ENCODE data around the gene RARB.

The RARB gene

DNA sequence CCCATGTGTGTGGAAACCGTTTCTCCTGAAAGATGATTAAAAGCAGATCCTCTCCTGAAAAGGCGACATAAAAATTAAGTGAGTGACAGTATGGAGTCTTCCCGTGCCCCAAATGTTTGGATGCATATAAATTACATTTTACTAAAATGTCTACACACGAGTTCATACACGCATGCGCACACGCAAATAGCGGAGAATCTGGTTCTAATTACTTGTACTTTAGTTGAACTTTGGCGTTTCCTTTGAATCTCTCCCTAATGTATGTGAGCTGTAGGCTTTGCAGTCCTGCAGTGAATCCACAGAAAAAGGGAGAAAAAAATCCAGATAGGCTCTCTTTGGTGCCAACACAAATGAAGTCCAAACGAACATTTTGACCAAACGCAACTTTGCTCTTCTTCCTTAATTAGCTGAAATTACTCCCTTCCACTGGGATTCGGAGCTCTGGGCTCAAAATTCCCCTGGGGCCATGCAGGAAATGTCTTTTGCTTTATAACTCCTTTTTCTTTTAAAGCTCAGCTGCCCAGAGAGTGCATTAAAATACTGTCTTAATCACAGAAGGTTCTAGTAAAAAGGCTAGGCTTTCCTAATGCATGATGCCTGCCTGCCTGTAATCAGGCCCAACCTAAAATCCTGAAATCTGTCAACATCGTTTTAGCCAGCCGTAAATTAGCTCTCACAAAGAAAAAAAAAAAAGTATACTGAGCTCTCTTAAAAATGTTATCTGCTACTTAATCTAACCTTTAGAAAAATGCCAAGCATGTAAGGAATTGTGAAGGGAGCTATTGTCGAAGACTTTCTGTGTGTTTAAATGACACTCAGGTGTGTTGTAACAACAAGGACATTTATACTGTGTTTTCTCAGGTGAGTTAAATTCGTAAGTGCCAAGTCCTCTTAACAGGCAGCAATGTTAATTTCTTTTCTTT lies 26.2 kb downstream of the RARB start:
- Histone ChIP-seq H3K27ac (ENCODE audit: low read depth, low read length) (no peak overlapping the region), H3K9ac (ENCODE audit: low read length in 5 of 5) (peak overlapping the region in 2 of 5 donors; percentile 37 to 69), H3K27me3 (ENCODE audit: control insufficient read depth in 5 of 5, insufficient read depth in 4 of 5, low read length in 5 of 5) (no peaks in the 10 kb centered on the region), H3K4me3 (ENCODE audit: low read depth in 1 of 5, low read length in 5 of 5) (peak overlapping the region; percentile 35 to 58 (median 48)), H3K36me3 (ENCODE audit: control insufficient read depth in 5 of 5, insufficient read depth in 5 of 5, low read length in 5 of 5) (no peaks in the 10 kb centered on the region), H3K9me3 (ENCODE audit: control insufficient read depth in 5 of 5, low read length in 5 of 5) (no peaks in the 10 kb centered on the region), H3K4me1 (ENCODE audit: control insufficient read depth in 5 of 5, insufficient read depth in 5 of 5, low read length in 5 of 5) (peaks cover 2 to 30% (median 29%) of the 10 kb centered on the region in 5 donors)

DNA sequence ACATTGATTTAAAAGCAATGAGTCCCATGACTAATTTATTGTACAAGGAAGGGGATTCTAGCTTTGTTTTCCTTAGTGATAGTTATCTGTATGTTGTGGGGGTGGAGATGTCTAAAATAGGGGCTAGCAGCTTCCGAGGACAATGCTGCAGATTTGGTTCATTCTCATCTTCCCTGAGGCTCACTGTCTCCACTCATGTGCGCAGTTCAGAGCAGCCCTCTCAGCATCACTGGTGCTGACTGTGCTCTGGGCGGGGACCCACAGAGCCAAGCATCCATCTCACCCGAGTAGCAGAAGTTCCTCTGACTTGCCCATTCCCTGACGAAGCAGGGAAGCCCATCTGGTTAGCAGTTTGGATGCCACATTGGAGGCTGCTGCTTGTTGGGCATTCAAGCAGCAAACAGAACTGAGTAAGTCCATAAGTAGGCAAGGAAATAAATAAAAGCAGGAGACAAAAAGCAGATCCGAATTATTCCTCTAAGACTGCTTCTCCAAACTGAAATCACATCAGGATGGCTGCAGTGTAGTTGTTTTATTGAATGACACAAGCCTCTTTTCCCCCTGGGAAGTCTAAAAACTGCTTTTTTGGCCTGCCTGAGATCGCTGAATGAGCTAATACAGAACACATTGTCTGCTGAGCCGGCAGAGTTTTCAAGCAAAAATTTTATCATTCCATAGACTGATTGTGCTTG lies 27.5 kb downstream of the RARB start:
- H3K9me3 ChIP-seq (ENCODE audit: control insufficient read depth in 5 of 5, low read length in 5 of 5) = no peaks in the 10 kb centered on the region
- H3K9ac ChIP-seq (ENCODE audit: low read length in 5 of 5) = peak overlapping the region in 1 of 5 donors; percentile 28
- H3K27me3 ChIP-seq (ENCODE audit: control insufficient read depth in 5 of 5, insufficient read depth in 4 of 5, low read length in 5 of 5) = no peaks in the 10 kb centered on the region
- H3K4me3 ChIP-seq (ENCODE audit: low read depth in 1 of 5, low read length in 5 of 5) = peak overlapping the region in 2 of 5 donors; percentile 36 to 40
- no peaks in the 10 kb centered on the region for H3K36me3 ChIP-seq (ENCODE audit: control insufficient read depth in 5 of 5, insufficient read depth in 5 of 5, low read length in 5 of 5)
- peak overlapping the region; percentile 11 for H3K27ac ChIP-seq (ENCODE audit: low read depth, low read length)
- peaks cover 2 to 27% (median 27%) of the 10 kb centered on the region in 5 donors for H3K4me1 ChIP-seq (ENCODE audit: control insufficient read depth in 5 of 5, insufficient read depth in 5 of 5, low read length in 5 of 5)

DNA sequence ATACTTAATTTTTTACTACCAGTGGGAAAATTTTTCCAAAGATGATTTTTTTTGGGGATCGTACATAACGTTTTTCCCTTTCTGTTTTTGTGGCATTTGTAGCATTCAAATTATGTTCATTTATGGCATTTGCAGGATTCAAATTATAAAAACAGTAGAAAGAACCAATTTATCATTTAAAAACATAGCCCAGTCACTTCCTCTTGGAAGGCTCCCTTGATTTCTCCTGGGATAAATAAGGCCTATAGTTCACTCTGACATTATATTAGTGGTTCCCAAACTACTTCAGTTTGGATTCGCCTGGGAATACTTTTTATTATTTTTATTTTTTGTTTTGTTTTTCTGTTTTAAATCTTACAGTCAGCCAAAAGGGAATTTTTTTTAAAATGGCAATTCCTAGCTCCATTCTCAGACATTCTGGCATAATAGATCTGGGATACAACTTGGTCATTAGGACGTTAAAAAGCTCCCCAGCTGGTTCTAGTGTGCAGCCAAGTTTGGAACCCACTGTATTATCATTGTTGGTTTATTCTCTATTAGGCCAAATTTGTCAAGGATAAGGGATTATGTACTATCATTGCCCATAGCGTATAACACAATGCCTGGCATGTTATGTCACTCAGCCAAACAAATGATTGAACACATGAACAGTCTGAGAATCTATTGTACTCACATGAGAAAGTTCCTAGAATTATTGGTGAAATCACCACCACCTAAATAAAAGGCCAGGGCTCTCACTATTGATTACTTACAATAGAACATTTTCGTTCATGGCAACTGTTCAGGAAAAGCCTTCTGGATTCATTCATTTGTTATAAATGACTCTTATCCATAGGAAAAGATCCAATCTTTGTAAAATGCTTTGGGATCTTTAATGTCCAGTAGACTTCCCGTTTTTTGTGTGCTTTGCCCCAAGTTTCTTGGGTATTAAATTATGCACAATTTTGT lies 28.9 kb downstream of the RARB start:
- no peak overlapping the region for H3K27ac ChIP-seq (ENCODE audit: low read depth, low read length)
- peaks cover 2 to 27% (median 27%) of the 10 kb centered on the region in 5 donors for H3K4me1 ChIP-seq (ENCODE audit: control insufficient read depth in 5 of 5, insufficient read depth in 5 of 5, low read length in 5 of 5)
- H3K27me3 ChIP-seq (ENCODE audit: control insufficient read depth in 5 of 5, insufficient read depth in 4 of 5, low read length in 5 of 5) = no peaks in the 10 kb centered on the region
- H3K9ac ChIP-seq (ENCODE audit: low read length in 5 of 5) = no peak overlapping the region
- H3K4me3 ChIP-seq (ENCODE audit: low read depth in 1 of 5, low read length in 5 of 5) = no peak overlapping the region
- no peaks in the 10 kb centered on the region for H3K36me3 ChIP-seq (ENCODE audit: control insufficient read depth in 5 of 5, insufficient read depth in 5 of 5, low read length in 5 of 5)
- H3K9me3 ChIP-seq (ENCODE audit: control insufficient read depth in 5 of 5, low read length in 5 of 5) = no peaks in the 10 kb centered on the region

DNA sequence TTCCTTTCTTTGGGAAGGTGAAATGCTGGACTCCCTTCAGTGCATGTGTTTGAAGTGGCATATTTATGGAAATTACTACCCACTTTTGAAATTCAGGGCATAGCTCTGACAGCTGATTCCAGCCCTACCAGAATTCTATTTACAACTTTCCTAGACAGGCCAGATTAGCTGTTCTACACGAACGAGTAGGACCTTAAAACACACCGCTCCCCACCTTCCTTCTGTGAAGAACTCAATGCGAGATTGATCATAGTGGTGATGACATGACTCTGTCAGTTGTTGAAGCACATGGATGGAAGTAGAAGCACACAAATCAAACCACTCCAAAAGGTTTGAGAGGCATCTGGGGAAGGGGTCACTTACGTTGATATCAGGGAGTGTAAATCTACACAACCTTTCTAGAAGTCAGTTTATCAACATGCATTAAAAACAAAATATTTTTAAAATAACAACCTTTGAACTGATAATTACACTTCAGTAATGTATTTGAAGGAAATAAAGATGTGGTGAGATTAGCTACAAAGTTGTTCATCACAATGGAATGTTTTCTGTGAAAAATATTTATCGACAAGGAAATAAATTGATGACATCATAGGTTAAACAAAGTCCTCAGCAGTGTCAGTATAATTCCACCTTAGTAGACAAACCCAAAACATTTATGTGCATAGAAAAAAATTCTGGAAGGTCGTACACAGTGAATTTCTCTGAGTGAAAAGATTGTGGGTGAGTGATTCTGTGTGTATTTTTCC lies 29.8 kb downstream of the RARB start:
- no peak overlapping the region for H3K4me3 ChIP-seq (ENCODE audit: low read depth in 1 of 5, low read length in 5 of 5)
- no peak overlapping the region for H3K27ac ChIP-seq (ENCODE audit: low read depth, low read length)
- H3K27me3 ChIP-seq (ENCODE audit: control insufficient read depth in 5 of 5, insufficient read depth in 4 of 5, low read length in 5 of 5) = no peaks in the 10 kb centered on the region
- no peaks in the 10 kb centered on the region for H3K36me3 ChIP-seq (ENCODE audit: control insufficient read depth in 5 of 5, insufficient read depth in 5 of 5, low read length in 5 of 5)
- peaks cover 2 to 27% (median 27%) of the 10 kb centered on the region in 5 donors for H3K4me1 ChIP-seq (ENCODE audit: control insufficient read depth in 5 of 5, insufficient read depth in 5 of 5, low read length in 5 of 5)
- H3K9ac ChIP-seq (ENCODE audit: low read length in 5 of 5) = no peak overlapping the region
- no peaks in the 10 kb centered on the region for H3K9me3 ChIP-seq (ENCODE audit: control insufficient read depth in 5 of 5, low read length in 5 of 5)

DNA sequence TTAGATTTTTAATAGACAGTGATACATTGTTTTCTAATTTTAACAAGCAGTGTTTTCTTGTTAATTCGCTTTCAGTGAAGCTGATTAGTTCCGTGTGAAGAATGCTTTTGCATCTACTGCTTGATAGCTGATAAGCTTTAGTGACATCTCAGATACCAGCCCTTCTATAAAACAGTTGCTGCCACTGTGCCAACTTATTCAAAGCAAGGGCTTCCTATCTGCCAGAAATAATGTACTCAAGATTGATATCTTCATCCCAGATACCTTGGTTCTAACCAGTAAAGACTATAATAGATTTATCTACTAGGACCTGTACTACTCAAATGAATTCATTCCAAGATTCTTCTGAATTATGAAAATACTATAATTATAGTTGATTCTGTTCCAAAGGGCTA lies 30.4 kb downstream of the RARB start:
- H3K9ac ChIP-seq (ENCODE audit: low read length in 5 of 5) = no peak overlapping the region
- no peaks in the 10 kb centered on the region for H3K36me3 ChIP-seq (ENCODE audit: control insufficient read depth in 5 of 5, insufficient read depth in 5 of 5, low read length in 5 of 5)
- H3K4me1 ChIP-seq (ENCODE audit: control insufficient read depth in 5 of 5, insufficient read depth in 5 of 5, low read length in 5 of 5) = peaks cover 2 to 27% (median 27%) of the 10 kb centered on the region in 5 donors
- no peak overlapping the region for H3K27ac ChIP-seq (ENCODE audit: low read depth, low read length)
- H3K9me3 ChIP-seq (ENCODE audit: control insufficient read depth in 5 of 5, low read length in 5 of 5) = no peaks in the 10 kb centered on the region
- no peak overlapping the region for H3K4me3 ChIP-seq (ENCODE audit: low read depth in 1 of 5, low read length in 5 of 5)
- no peaks in the 10 kb centered on the region for H3K27me3 ChIP-seq (ENCODE audit: control insufficient read depth in 5 of 5, insufficient read depth in 4 of 5, low read length in 5 of 5)

DNA sequence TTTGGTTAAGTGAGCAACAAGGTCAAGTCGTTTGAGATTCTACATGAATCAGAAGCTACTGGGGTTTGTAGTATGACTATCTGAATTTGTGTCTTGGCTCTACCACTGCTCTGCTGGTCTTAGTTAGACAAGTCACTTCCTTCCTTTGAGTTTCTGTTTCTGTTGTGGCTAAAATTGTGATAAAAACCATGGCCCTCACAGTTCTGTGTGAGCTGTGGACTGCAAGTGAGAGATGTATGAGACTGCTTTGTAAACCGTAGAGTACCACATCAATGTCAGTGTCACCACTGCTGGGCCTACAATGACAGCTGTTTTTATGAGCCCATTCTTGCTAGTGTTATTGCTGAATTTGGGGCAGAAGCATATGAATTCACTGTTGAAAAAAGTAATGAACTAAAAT lies 32.7 kb downstream of the RARB start:
- Histone ChIP-seq H3K9me3 (ENCODE audit: control insufficient read depth in 5 of 5, low read length in 5 of 5) (no peaks in the 10 kb centered on the region), H3K27me3 (ENCODE audit: control insufficient read depth in 5 of 5, insufficient read depth in 4 of 5, low read length in 5 of 5) (no peaks in the 10 kb centered on the region), H3K36me3 (ENCODE audit: control insufficient read depth in 5 of 5, insufficient read depth in 5 of 5, low read length in 5 of 5) (no peaks in the 10 kb centered on the region), H3K9ac (ENCODE audit: low read length in 5 of 5) (no peak overlapping the region), H3K4me1 (ENCODE audit: control insufficient read depth in 5 of 5, insufficient read depth in 5 of 5, low read length in 5 of 5) (peaks cover 0 to 6% (median 4%) of the 10 kb centered on the region in 5 donors), H3K27ac (ENCODE audit: low read depth, low read length) (no peak overlapping the region), H3K4me3 (ENCODE audit: low read depth in 1 of 5, low read length in 5 of 5) (no peak overlapping the region)

DNA sequence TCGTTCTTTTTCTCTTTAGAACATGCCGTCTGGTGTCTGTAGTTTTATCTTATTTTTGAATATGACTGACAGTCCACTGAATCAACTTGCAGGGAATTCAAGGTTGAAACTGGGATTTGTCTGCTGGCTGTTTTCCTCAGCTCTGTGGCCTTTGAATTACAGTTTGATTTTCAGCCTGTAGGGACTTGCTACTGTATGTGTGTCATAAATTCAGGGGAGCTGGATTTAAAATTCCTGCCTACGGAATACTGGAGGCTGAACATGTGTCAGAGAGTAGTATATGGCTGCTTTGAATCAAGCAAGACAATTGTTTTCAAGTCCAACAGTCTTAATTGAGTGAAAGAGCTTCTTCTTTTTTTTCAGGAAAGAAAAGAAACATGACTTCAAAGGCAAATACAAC lies 33.9 kb downstream of the RARB start:
- Histone ChIP-seq H3K27me3 (ENCODE audit: control insufficient read depth in 5 of 5, insufficient read depth in 4 of 5, low read length in 5 of 5) (no peaks in the 10 kb centered on the region), H3K36me3 (ENCODE audit: control insufficient read depth in 5 of 5, insufficient read depth in 5 of 5, low read length in 5 of 5) (no peaks in the 10 kb centered on the region), H3K4me3 (ENCODE audit: low read depth in 1 of 5, low read length in 5 of 5) (no peak overlapping the region), H3K27ac (ENCODE audit: low read depth, low read length) (no peak overlapping the region), H3K4me1 (ENCODE audit: control insufficient read depth in 5 of 5, insufficient read depth in 5 of 5, low read length in 5 of 5) (no peaks in the 10 kb centered on the region), H3K9me3 (ENCODE audit: control insufficient read depth in 5 of 5, low read length in 5 of 5) (no peaks in the 10 kb centered on the region), H3K9ac (ENCODE audit: low read length in 5 of 5) (no peak overlapping the region)

DNA sequence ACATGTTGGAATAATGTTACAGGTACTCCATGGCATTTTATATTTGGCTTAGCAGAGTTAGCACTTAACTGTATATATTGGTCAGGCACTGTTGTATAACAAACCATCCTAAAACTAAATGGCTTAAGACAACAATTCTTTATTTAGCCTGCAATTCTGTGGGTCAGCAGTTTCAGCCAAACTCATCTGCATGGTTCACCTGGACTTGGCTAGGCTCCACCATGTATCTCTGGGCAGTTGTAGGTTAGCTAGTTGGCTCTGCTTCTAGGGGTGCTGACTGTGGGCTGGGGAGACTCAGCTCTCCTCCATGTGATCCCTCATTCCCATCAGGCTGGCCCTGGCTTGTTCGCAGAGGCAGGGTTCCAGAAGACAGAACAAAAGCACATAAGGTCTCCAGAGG lies 34.4 kb downstream of the RARB start:
- H3K9me3 ChIP-seq (ENCODE audit: control insufficient read depth in 5 of 5, low read length in 5 of 5) = no peaks in the 10 kb centered on the region
- no peaks in the 10 kb centered on the region for H3K4me1 ChIP-seq (ENCODE audit: control insufficient read depth in 5 of 5, insufficient read depth in 5 of 5, low read length in 5 of 5)
- H3K27ac ChIP-seq (ENCODE audit: low read depth, low read length) = no peak overlapping the region
- no peak overlapping the region for H3K9ac ChIP-seq (ENCODE audit: low read length in 5 of 5)
- no peaks in the 10 kb centered on the region for H3K27me3 ChIP-seq (ENCODE audit: control insufficient read depth in 5 of 5, insufficient read depth in 4 of 5, low read length in 5 of 5)
- no peaks in the 10 kb centered on the region for H3K36me3 ChIP-seq (ENCODE audit: control insufficient read depth in 5 of 5, insufficient read depth in 5 of 5, low read length in 5 of 5)
- no peak overlapping the region for H3K4me3 ChIP-seq (ENCODE audit: low read depth in 1 of 5, low read length in 5 of 5)

DNA sequence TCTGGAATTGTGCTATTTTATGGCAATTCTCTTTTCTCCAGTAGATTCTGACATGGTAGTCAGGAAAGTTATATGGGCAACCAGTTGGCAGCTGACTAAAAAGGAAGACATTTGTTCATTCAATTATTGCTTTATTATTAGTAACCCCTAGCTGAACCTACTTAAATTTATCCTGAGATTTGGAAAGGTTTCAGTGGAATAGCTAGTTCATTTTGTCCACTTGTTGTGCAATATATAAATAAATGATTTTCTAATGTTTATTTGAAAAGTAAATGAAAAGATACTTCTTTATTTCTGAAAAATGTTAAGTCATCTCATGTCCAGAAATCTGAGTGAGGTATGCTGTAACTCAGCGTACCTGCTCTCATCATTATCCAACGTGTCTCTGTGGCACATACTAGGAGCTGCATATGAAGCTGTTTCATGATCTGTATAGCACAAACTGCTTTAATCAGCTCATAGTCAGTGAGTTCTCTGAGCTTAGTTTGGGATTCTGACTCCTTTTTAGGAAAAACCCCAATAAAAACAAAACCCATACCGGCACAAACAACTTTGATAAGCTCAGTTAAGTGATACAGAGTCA lies 35.9 kb downstream of the RARB start:
- Histone ChIP-seq H3K4me3 (ENCODE audit: low read depth in 1 of 5, low read length in 5 of 5) (no peak overlapping the region), H3K27ac (ENCODE audit: low read depth, low read length) (no peak overlapping the region), H3K9me3 (ENCODE audit: control insufficient read depth in 5 of 5, low read length in 5 of 5) (no peaks in the 10 kb centered on the region), H3K36me3 (ENCODE audit: control insufficient read depth in 5 of 5, insufficient read depth in 5 of 5, low read length in 5 of 5) (no peaks in the 10 kb centered on the region), H3K4me1 (ENCODE audit: control insufficient read depth in 5 of 5, insufficient read depth in 5 of 5, low read length in 5 of 5) (peaks cover 0 to 5% (median 5%) of the 10 kb centered on the region in 5 donors), H3K27me3 (ENCODE audit: control insufficient read depth in 5 of 5, insufficient read depth in 4 of 5, low read length in 5 of 5) (no peaks in the 10 kb centered on the region), H3K9ac (ENCODE audit: low read length in 5 of 5) (no peak overlapping the region)

All from subcutaneous abdominal adipose tissue (tissue), 5 donors.